Measurements from ENCODE around the gene SYT1.
"Not testable (repeated sequence)": the region's sequence is repeated elsewhere in the genome, so short reads cannot be mapped to it uniquely, and the experiment has no call there.

Gene SYT1

DNA sequence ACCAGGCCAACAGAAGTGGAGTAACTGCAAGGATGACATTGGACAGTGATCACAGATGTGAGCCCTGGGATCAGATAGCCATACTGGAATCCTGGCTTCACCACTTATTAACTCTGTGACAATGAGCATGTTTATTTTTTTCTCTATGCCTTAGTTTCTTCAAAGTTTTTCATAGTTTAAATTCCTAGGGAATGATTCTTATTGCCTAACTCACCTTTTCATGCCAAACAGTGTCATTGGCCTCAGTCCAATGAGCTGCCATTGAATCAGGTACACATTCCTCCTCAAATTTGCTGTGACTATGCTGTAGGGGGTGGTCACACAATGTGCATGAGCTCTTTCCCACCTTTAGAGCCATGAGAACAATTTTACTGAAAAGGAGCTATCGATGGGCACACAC is 342.3 kb downstream of the SYT1 start:
- no peak for TF ChIP-seq ZNF624 (tag by site-specific recombination; IDR thresholded peaks at IDR 0.05)
- TF ChIP-seq ZNF785 (tag by site-specific recombination; IDR thresholded peaks at IDR 0.05) = no peak
- no peak for TF ChIP-seq ZSCAN30 (tag by site-specific recombination; IDR thresholded peaks at IDR 0.05)
- TF ChIP-seq ZSCAN23 (tag by site-specific recombination; IDR thresholded peaks at IDR 0.05) = no peak
- TF ChIP-seq ZNF560 (tag by site-specific recombination; IDR thresholded peaks at IDR 0.05; ENCODE audit: borderline replicate concordance) = no peak
- no peak for TF ChIP-seq REPIN1 (tag by site-specific recombination; IDR thresholded peaks at IDR 0.05; ENCODE audit: low read depth)
- no peak for TF ChIP-seq ZNF488 (tag by site-specific recombination; IDR thresholded peaks at IDR 0.05)
- no peak for TF ChIP-seq ZNF433 (tag by site-specific recombination; IDR thresholded peaks at IDR 0.05; ENCODE audit: low read depth)
- no peak for TF ChIP-seq ZBTB48 (tag by site-specific recombination; IDR thresholded peaks at IDR 0.05)
- TF ChIP-seq, protein P1, sequence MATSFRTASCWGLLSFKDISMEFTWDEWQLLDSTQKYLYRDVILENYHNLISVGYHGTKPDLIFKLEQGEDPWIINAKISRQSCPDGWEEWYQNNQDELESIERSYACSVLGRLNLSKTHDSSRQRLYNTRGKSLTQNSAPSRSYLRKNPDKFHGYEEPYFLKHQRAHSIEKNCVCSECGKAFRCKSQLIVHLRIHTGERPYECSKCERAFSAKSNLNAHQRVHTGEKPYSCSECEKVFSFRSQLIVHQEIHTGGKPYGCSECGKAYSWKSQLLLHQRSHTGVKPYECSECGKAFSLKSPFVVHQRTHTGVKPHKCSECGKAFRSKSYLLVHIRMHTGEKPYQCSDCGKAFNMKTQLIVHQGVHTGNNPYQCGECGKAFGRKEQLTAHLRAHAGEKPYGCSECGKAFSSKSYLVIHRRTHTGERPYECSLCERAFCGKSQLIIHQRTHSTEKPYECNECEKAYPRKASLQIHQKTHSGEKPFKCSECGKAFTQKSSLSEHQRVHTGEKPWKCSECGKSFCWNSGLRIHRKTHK (tag by site-specific recombination; IDR thresholded peaks at IDR 0.05) = no peak
- no peak for TF ChIP-seq ZNF776 (tag by site-specific recombination; IDR thresholded peaks at IDR 0.05; ENCODE audit: borderline replicate concordance)
- no peak for TF ChIP-seq SALL2 (tag by site-specific recombination; IDR thresholded peaks at IDR 0.05; ENCODE audit: borderline replicate concordance)
- Histone ChIP-seq H3K4me1 (ENCODE audit: control insufficient read depth, insufficient read depth, low read length) (no peaks in the 10 kb centered on the region), H3K9me3 (ENCODE audit: control insufficient read depth, insufficient read depth, low read depth, low read length) (no peaks in the 10 kb centered on the region), H3K36me3 (ENCODE audit: control insufficient read depth in 2 of 2, insufficient read depth in 1 of 2, low read length in 2 of 2) (no peaks in the 10 kb centered on the region), H3K4me3 (ENCODE audit: low read depth, low read length) (no peak overlapping the region), H3K27ac (ENCODE audit: extremely low read depth, low read depth, low read length) (no peak overlapping the region)
- CTCF ChIA-PET = no interaction called here
- POLR2A ChIA-PET = no interaction called here

GRCh38 chr12:79210403-79210802 is 345.8 kb downstream of the SYT1 start:
- POLR2A ChIA-PET; H3K4me1 ChIP-seq (ENCODE audit: control insufficient read depth, insufficient read depth, low read length); H3K4me3 ChIP-seq (ENCODE audit: low read depth, low read length); H3K36me3 ChIP-seq (ENCODE audit: control insufficient read depth in 2 of 2, insufficient read depth in 1 of 2, low read length in 2 of 2); CTCF ChIA-PET; H3K9me3 ChIP-seq (ENCODE audit: control insufficient read depth, insufficient read depth, low read depth, low read length); H3K27ac ChIP-seq (ENCODE audit: extremely low read depth, low read depth, low read length): not testable (repeated sequence)
- 0 out of 2 replicates have a peak, but pooled peaks have one; percentile 9 for TF ChIP-seq ZNF146 (tag by site-specific recombination; IDR thresholded peaks at IDR 0.05)

GRCh38 chr12:79217306-79217705 is 352.7 kb downstream of the SYT1 start:
- ChIA-PET POLR2A (no interaction called here), CTCF (no interaction called here)
- Histone ChIP-seq H3K27ac (ENCODE audit: extremely low read depth, low read depth, low read length) (no peak overlapping the region), H3K36me3 (ENCODE audit: control insufficient read depth in 2 of 2, insufficient read depth in 1 of 2, low read length in 2 of 2) (no peaks in the 10 kb centered on the region), H3K9me3 (ENCODE audit: control insufficient read depth, insufficient read depth, low read depth, low read length) (no peaks in the 10 kb centered on the region), H3K4me1 (ENCODE audit: control insufficient read depth, insufficient read depth, low read length) (no peaks in the 10 kb centered on the region), H3K4me3 (ENCODE audit: low read depth, low read length) (no peak overlapping the region)
- TF ChIP-seq ZNF157 (tag by site-specific recombination; IDR thresholded peaks at IDR 0.05) (no peak), ZNF175 (tag by site-specific recombination; IDR thresholded peaks at IDR 0.05) (no peak), KLF9 (tag by site-specific recombination; IDR thresholded peaks at IDR 0.05; ENCODE audit: low read depth) (no peak), ZNF302 (tag by site-specific recombination; IDR thresholded peaks at IDR 0.05; ENCODE audit: low read depth) (no peak), ZNF473 (tag by site-specific recombination; IDR thresholded peaks at IDR 0.05) (no peak), SP3 (tag by site-specific recombination; IDR thresholded peaks at IDR 0.05) (no peak), ZNF354C (tag by site-specific recombination; IDR thresholded peaks at IDR 0.05; ENCODE audit: borderline replicate concordance, low read depth) (no peak), ZNF510 (tag by site-specific recombination; IDR thresholded peaks at IDR 0.05; ENCODE audit: insufficient replicate concordance) (no peak), ZNF433 (tag by site-specific recombination; IDR thresholded peaks at IDR 0.05; ENCODE audit: low read depth) (no peak), ZSCAN30 (tag by site-specific recombination; IDR thresholded peaks at IDR 0.05) (no peak), ZNF146 (tag by site-specific recombination; IDR thresholded peaks at IDR 0.05) (no peak), ZEB2 (tag by site-specific recombination; IDR thresholded peaks at IDR 0.05) (no peak)
- TF ChIP-seq, protein P2, sequence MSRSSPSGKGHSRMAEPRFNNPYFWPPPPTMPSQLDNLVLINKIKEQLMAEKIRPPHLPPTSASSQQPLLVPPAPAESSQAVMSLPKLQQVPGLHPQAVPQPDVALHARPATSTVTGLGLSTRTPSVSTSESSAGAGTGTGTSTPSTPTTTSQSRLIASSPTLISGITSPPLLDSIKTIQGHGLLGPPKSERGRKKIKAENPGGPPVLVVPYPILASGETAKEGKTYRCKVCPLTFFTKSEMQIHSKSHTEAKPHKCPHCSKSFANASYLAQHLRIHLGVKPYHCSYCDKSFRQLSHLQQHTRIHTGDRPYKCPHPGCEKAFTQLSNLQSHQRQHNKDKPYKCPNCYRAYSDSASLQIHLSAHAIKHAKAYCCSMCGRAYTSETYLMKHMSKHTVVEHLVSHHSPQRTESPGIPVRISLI (tag by site-specific recombination; IDR thresholded peaks at IDR 0.05) = no peak
- TF ChIP-seq, protein P3, sequence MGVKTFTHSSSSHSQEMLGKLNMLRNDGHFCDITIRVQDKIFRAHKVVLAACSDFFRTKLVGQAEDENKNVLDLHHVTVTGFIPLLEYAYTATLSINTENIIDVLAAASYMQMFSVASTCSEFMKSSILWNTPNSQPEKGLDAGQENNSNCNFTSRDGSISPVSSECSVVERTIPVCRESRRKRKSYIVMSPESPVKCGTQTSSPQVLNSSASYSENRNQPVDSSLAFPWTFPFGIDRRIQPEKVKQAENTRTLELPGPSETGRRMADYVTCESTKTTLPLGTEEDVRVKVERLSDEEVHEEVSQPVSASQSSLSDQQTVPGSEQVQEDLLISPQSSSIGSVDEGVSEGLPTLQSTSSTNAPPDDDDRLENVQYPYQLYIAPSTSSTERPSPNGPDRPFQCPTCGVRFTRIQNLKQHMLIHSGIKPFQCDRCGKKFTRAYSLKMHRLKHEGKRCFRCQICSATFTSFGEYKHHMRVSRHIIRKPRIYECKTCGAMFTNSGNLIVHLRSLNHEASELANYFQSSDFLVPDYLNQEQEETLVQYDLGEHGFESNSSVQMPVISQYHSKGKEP (tag by site-specific recombination; IDR thresholded peaks at IDR 0.05) = no peak

Measured in HEK293 (cell line).